DND-41 (cell line): ENCODE data around the gene TAP2.

ENCODE experiments used
- ATAC-seq: fragments of 200-7000 bp; cut with Tn5 transposase; 3 replicates; pipeline ENCODE4 v1.9.1; 2021; ENCODE audit warnings: low read depth; ENCODE audit not compliant: insufficient read depth
- DNase-seq: peaks from one replicate; pipeline ENCODE4 v3.0.0-alpha.2; 2020
- H2AFZ ChIP-seq: 2 replicates; pipeline ENCODE4 v1.6.0; 2012; ENCODE audit warnings: low read depth, low read length
- H3K27ac ChIP-seq: 2 replicates; pipeline ENCODE4 v1.5.1; 2012; ENCODE audit warnings: low read length, inconsistent platforms
- H3K27me3 ChIP-seq: fragments of 200-600 bp; sonication (generic); 2 replicates; pipeline ENCODE4 v1.6.0; 2012; ENCODE audit warnings: low read length, mild to moderate bottlenecking, inconsistent platforms; ENCODE audit not compliant: insufficient read depth, poor library complexity
- H3K36me3 ChIP-seq: 2 replicates; pipeline ENCODE4 v1.5.1; 2012; ENCODE audit warnings: low read length, inconsistent platforms; ENCODE audit not compliant: insufficient read depth
- H3K4me1 ChIP-seq: 2 replicates; pipeline ENCODE4 v1.5.1; 2012; ENCODE audit warnings: mild to moderate bottlenecking, low read length; ENCODE audit not compliant: insufficient read depth
- H3K4me2 ChIP-seq: 2 replicates; pipeline ENCODE4 v1.6.0; 2012; ENCODE audit warnings: mild to moderate bottlenecking, moderate library complexity, low read length, inconsistent platforms; ENCODE audit not compliant: insufficient read depth
- H3K4me3 ChIP-seq, 2 experiments: fragments of 200-600 bp in 1 of 2; shearing (Covaris generic) in 1 of 2; 2 replicates each; pipeline ENCODE4 v1.5.1; 2012 to 2016; ENCODE audit warnings: inconsistent platforms in 2 of 2, low read length in 2 of 2, mild to moderate bottlenecking in 2 of 2, low read depth in 1 of 2, moderate library complexity in 1 of 2
- H3K79me2 ChIP-seq: 2 replicates; pipeline ENCODE4 v1.6.0; 2012; ENCODE audit warnings: low read length, inconsistent platforms; ENCODE audit not compliant: insufficient read depth
- H3K9ac ChIP-seq: 2 replicates; pipeline ENCODE4 v1.6.0; 2012; ENCODE audit warnings: low read depth, mild to moderate bottlenecking, inconsistent platforms, low read length, moderate library complexity
- H3K9me3 ChIP-seq: 2 replicates; pipeline ENCODE4 v1.5.1; 2012; ENCODE audit warnings: low read length, moderate library complexity, mild to moderate bottlenecking, inconsistent platforms; ENCODE audit not compliant: insufficient read depth, severe bottlenecking
- H4K20me1 ChIP-seq: 2 replicates; pipeline ENCODE4 v1.6.0; 2012; ENCODE audit warnings: low read length; ENCODE audit not compliant: insufficient read depth
- EZH2 ChIP-seq: IDR thresholded peaks from 3 replicates; pipeline ENCODE4 v1.6.1; 2012; ENCODE audit warnings: borderline replicate concordance, low read depth, mild to moderate bottlenecking, moderate library complexity, low read length, inconsistent platforms; ENCODE audit not compliant: severe bottlenecking
- TF ChIP-seq, protein P1 (sequence below): IDR thresholded peaks from 2 replicates; pipeline ENCODE4 v1.5.1; 2012; ENCODE audit warnings: borderline replicate concordance, low read length, moderate library complexity, mild to moderate bottlenecking; ENCODE audit not compliant: poor library complexity, severe bottlenecking; ENCODE audit errors: extremely low read depth

Gene TAP2

DNA sequence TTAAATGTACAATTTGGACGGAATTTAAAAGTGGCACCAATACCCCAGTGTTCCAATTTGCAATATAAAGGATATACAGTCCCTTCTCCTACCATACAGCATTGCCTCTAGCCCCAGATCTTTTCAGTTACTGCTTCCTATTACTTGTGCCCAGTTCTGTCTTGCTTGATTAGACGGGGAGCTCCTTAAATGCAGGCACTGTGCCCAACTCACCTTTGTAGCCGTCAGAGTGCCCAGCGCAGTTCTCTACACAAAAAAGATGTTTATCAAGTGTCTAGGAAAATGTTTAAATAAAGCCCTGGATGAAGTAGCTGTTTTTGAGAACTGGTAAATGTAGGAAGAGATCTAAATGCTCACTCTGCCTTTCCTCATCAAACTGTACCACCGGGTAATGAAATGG, 7.6 kb downstream of the TAP2 start:
- no peak overlapping the region for H3K27ac ChIP-seq
- H3K79me2 ChIP-seq = no peaks in the 10 kb centered on the region
- no peak for ATAC-seq
- no peaks in the 10 kb centered on the region for H3K9me3 ChIP-seq
- no peak overlapping the region for H3K9ac ChIP-seq
- H3K4me3 ChIP-seq = no peak overlapping the region
- no peak for TF ChIP-seq EZH2
- TF ChIP-seq, protein P1, sequence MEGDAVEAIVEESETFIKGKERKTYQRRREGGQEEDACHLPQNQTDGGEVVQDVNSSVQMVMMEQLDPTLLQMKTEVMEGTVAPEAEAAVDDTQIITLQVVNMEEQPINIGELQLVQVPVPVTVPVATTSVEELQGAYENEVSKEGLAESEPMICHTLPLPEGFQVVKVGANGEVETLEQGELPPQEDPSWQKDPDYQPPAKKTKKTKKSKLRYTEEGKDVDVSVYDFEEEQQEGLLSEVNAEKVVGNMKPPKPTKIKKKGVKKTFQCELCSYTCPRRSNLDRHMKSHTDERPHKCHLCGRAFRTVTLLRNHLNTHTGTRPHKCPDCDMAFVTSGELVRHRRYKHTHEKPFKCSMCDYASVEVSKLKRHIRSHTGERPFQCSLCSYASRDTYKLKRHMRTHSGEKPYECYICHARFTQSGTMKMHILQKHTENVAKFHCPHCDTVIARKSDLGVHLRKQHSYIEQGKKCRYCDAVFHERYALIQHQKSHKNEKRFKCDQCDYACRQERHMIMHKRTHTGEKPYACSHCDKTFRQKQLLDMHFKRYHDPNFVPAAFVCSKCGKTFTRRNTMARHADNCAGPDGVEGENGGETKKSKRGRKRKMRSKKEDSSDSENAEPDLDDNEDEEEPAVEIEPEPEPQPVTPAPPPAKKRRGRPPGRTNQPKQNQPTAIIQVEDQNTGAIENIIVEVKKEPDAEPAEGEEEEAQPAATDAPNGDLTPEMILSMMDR = no peak
- H3K36me3 ChIP-seq = peaks cover 71% of the 10 kb centered on the region
- H3K4me1 ChIP-seq = peaks cover under 1% of the 10 kb centered on the region; the same call in 1 of the 2 replicates
- H3K4me2 ChIP-seq = no peak overlapping the region
- H4K20me1 ChIP-seq = no peaks in the 10 kb centered on the region
- no peak for DNase-seq
- H3K27me3 ChIP-seq = no peaks in the 10 kb centered on the region
- H2AFZ ChIP-seq = no peak overlapping the region

DNA sequence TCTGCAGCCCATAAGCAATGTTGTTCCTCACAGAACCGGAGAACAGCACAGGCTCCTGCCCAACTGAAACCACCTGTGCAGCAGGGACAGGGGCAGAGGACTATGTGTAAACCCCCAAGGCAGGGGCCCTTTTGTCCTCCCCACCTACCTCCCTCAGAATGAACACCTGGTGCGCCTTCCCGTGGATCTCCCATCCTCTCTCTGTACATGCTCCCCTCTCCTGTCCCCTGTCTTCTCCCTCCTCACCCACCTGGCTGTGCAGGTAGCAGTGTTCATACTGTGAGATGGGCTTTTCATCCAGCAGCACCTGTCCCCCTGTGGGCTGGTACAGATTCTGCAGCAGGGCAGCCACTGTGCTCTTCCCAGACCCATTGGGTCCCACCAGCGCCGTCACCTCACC, 8.5 kb downstream of the TAP2 start:
- H3K9ac ChIP-seq = no peak overlapping the region
- no peak overlapping the region for H3K4me3 ChIP-seq
- no peak overlapping the region for H3K4me2 ChIP-seq
- H2AFZ ChIP-seq = no peak overlapping the region
- H4K20me1 ChIP-seq = no peaks in the 10 kb centered on the region
- H3K27ac ChIP-seq = no peak overlapping the region
- no peaks in the 10 kb centered on the region for H3K4me1 ChIP-seq
- H3K27me3 ChIP-seq = no peaks in the 10 kb centered on the region
- no peaks in the 10 kb centered on the region for H3K9me3 ChIP-seq
- DNase-seq = no peak
- H3K36me3 ChIP-seq = peaks cover 61% of the 10 kb centered on the region
- no peak for ATAC-seq
- no peaks in the 10 kb centered on the region for H3K79me2 ChIP-seq
- TF ChIP-seq EZH2 = no peak
- TF ChIP-seq, protein P1 = no peak

DNA sequence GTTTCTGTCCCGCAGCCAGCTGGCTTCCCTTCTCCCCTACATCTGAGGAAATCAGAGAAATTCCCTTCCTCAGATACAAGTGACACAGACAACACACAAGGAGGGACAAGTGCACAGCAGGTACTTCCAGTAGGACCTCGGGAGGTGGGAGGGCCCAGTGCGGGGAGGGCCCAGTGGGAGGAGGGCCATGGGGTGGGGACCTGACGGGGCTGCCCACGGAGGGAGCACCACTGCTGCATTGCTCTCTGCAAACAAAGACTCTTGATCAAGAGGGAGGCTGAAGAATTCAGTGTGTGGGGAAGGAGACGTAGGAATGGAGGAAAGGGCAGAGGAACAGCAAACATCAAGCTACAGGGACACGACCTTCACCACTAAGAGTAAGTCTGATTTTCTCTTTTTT, 9.0 kb downstream of the TAP2 start:
- Histone ChIP-seq H3K36me3 (peaks cover 56% of the 10 kb centered on the region), H3K9me3 (no peaks in the 10 kb centered on the region), H2AFZ (no peak overlapping the region), H3K27me3 (no peaks in the 10 kb centered on the region), H3K4me1 (no peaks in the 10 kb centered on the region), H3K4me3 (no peak overlapping the region), H3K9ac (no peak overlapping the region), H3K27ac (no peak overlapping the region), H4K20me1 (no peaks in the 10 kb centered on the region), H3K79me2 (no peaks in the 10 kb centered on the region), H3K4me2 (no peak overlapping the region)
- ATAC-seq (no peak), DNase-seq (no peak)
- no peak for TF ChIP-seq EZH2
- TF ChIP-seq, protein P1 = no peak

DNA sequence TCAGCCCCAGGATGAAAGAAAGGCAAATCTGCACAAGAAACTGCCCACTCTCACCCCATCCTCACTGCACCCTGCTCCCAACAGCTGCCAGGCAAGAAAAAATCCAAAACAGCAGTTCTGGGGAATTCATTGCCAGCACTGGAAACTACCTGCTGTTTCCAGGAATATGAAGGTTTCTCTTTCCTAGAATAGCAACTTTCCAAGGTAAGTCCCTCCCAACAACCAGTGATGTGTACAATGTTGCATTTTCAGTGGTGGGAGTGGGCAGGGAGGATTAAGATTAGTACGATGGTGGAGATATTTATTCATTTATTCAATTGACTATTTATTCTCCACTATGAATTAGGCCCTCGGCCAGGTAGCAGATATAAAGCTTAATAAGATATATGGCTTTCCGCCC, 11.5 kb downstream of the TAP2 start:
- Histone ChIP-seq H3K4me1 (no peaks in the 10 kb centered on the region), H3K36me3 (peaks cover 38% of the 10 kb centered on the region), H3K4me3 (no peak overlapping the region), H3K27me3 (no peaks in the 10 kb centered on the region), H3K9ac (no peak overlapping the region), H3K27ac (no peak overlapping the region), H2AFZ (no peak overlapping the region), H3K4me2 (no peak overlapping the region), H3K79me2 (no peaks in the 10 kb centered on the region), H4K20me1 (no peaks in the 10 kb centered on the region), H3K9me3 (no peaks in the 10 kb centered on the region)
- DNase-seq (no peak), ATAC-seq (no peak)
- TF ChIP-seq, protein P1 = no peak
- TF ChIP-seq EZH2 = no peak
